GM18505 (cell line): ENCODE results near the gene NGEF.

Experiments used
- ATAC-seq: cut with Tn5 transposase; IDR thresholded peaks from one replicate; pipeline ENCODE4 v1.9.1; 2021; ENCODE audit not compliant: unreplicated experiment
- POLR2A ChIP-seq: IDR thresholded peaks from 4 replicates; pipeline ENCODE4 v1.6.1; 2011; ENCODE audit warnings: borderline replicate concordance; ENCODE audit not compliant: insufficient read depth, insufficient read length; ENCODE audit errors: extremely low read depth

NGEF gene

GRCh38 chr2:232900811-232901735 is 112.0 kb downstream of the NGEF start:
- ATAC-seq: no peak
- TF ChIP-seq POLR2A: no peak

GRCh38 chr2:232898592-232899543 is 114.2 kb downstream of the NGEF start:
- no peak for ATAC-seq
- TF ChIP-seq POLR2A: no peak

GRCh38 chr2:232897598-232898408 is 115.3 kb downstream of the NGEF start:
- no peak for TF ChIP-seq POLR2A
- ATAC-seq: no peak

- ATAC-seq: no peak
- TF ChIP-seq POLR2A: no peak
Observed at GRCh38 chr2:232896720-232897597, 116.1 kb downstream of the NGEF start.

- no peak for TF ChIP-seq POLR2A
- ATAC-seq: no peak
Observed at GRCh38 chr2:232896111-232896510, 116.9 kb downstream of the NGEF start.

- no peak for TF ChIP-seq POLR2A
- no peak for ATAC-seq
Observed at GRCh38 chr2:232894746-232895145, 118.3 kb downstream of the NGEF start.

- TF ChIP-seq POLR2A: no peak
- ATAC-seq: no peak
Observed at GRCh38 chr2:232894251-232894650, 118.8 kb downstream of the NGEF start.

GRCh38 chr2:232893834-232894233 is 119.2 kb downstream of the NGEF start:
- TF ChIP-seq POLR2A: no peak

GRCh38 chr2:232892843-232893242 is 120.2 kb downstream of the NGEF start:
- TF ChIP-seq POLR2A: no peak

More at GRCh38 chr2:232893834-232894233, 119.2 kb downstream of the NGEF start:
- ATAC-seq: no peak

GRCh38 chr2:232892221-232892620 is 120.8 kb downstream of the NGEF start:
- TF ChIP-seq POLR2A: no peak
- ATAC-seq: no peak

More at GRCh38 chr2:232892843-232893242, 120.2 kb downstream of the NGEF start:
- no peak for ATAC-seq

GRCh38 chr2:232891621-232892071 is 121.4 kb downstream of the NGEF start:
- ATAC-seq: no peak
- no peak for TF ChIP-seq POLR2A

- ATAC-seq: no peak
- TF ChIP-seq POLR2A: no peak
Observed at GRCh38 chr2:232890896-232891601, 122.0 kb downstream of the NGEF start.

GRCh38 chr2:232890536-232890895 is 122.5 kb downstream of the NGEF start:
- ATAC-seq: no peak
- TF ChIP-seq POLR2A: no peak
